ENCODE measurements around the gene ALDH1A2. TPM values are rescaled to one million over a fixed set of nuclear protein-coding genes. Genes with fewer than 3 reads are reported as not detected.
"Not testable (repeated sequence)": the region's sequence is repeated elsewhere in the genome, so short reads cannot be mapped to it uniquely, and the experiment has no call there.

Gene ALDH1A2
- total RNA-seq (100 to 1,000 TPM in 1 of 7 donors, 10 to 100 TPM in 6; 10.3 to 120 (median 49.6) TPM), polyA plus RNA-seq (10 to 100 TPM; 15.5 to 39.7 TPM)
- long read RNA-seq, donor 1, full-length matches to known transcripts = 59 of 77 reads
- long read RNA-seq, donor 1, partial matches to known transcripts = 5 of 77 reads
- long read RNA-seq, donor 1, other reads (novel, unspliced or antisense) = 13 of 77 reads
- long read RNA-seq, donor 2, full-length matches to known transcripts = 47 of 47 reads
- long read RNA-seq, donor 2, partial matches to known transcripts = 0 of 47 reads
- long read RNA-seq, donor 2, other reads (novel, unspliced or antisense) = 0 of 47 reads
- long read RNA-seq, donor 3, full-length matches to known transcripts = 126 of 145 reads
- long read RNA-seq, donor 3, partial matches to known transcripts = 9 of 145 reads
- long read RNA-seq, donor 3, other reads (novel, unspliced or antisense) = 10 of 145 reads

DNA sequence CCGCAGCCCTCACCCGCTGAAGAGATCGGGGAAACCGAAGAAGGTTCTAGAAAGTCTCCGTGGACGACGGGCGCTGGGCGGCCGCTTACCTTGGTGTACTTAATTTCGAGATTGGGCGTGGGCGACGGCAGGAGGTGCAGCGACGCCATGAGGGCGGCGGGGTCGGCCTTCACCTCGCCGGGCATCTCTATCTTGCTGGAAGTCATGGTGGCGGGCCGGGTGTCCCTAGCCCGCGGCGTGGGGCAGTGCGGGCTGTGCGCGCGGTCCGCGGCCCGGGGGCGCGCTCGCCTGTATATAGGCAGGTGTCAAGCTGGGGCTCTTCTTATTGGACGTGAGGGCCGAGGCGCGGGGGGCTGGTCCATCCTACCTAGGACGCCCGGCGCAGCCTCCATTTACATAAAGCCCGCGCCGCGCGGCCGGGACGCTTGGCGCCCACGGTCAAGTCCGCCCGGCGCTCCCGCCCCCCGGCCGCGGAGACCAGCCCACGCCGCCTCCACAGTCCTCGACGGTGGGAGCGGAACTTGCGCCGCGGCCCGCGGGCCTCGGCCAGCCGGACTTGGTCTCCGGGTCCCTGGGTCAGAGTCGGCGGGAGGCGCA lies at the start of gene ALDH1A2:
TSS of gene ALDH1A2 (minus strand) at position 267 of the 597 bp plus-strand sequence. CDS start at position 206, 61 bp downstream.
- H3K4me3 ChIP-seq = peak within 1 kb of the TSS; percentile 58
- intact Hi-C loops (cut with DNase I) = loop anchor here (2.0 to 10.0 kb wide), 9 partner anchors 51 to 501 kb away; no protein-coding TSS in a partner anchor
- H3K27ac ChIP-seq = peak within 1 kb of the TSS; percentile 71 to 75
- H3K4me1 ChIP-seq (ENCODE audit: insufficient read depth) = no peaks in the 10 kb centered on the region
- DNase-seq = peak; percentile 44 to 70 (median 45)
- H3K36me3 ChIP-seq = no peaks in the 10 kb centered on the region
- TF ChIP-seq EP300 (IDR thresholded peaks at IDR 0.05) (no peak), POLR2A (IDR thresholded peaks at IDR 0.05) (no peak)
- TF ChIP-seq, protein P1, sequence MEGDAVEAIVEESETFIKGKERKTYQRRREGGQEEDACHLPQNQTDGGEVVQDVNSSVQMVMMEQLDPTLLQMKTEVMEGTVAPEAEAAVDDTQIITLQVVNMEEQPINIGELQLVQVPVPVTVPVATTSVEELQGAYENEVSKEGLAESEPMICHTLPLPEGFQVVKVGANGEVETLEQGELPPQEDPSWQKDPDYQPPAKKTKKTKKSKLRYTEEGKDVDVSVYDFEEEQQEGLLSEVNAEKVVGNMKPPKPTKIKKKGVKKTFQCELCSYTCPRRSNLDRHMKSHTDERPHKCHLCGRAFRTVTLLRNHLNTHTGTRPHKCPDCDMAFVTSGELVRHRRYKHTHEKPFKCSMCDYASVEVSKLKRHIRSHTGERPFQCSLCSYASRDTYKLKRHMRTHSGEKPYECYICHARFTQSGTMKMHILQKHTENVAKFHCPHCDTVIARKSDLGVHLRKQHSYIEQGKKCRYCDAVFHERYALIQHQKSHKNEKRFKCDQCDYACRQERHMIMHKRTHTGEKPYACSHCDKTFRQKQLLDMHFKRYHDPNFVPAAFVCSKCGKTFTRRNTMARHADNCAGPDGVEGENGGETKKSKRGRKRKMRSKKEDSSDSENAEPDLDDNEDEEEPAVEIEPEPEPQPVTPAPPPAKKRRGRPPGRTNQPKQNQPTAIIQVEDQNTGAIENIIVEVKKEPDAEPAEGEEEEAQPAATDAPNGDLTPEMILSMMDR (IDR thresholded peaks at IDR 0.05) = no peak
- no peaks in the 10 kb centered on the region for H3K9me3 ChIP-seq
- H3K27me3 ChIP-seq = no peaks in the 10 kb centered on the region
- 1 to 4% (median 2%) methylated on average over 73 to 75 of the region's 75 CpGs for WGBS, 3 donors

DNA sequence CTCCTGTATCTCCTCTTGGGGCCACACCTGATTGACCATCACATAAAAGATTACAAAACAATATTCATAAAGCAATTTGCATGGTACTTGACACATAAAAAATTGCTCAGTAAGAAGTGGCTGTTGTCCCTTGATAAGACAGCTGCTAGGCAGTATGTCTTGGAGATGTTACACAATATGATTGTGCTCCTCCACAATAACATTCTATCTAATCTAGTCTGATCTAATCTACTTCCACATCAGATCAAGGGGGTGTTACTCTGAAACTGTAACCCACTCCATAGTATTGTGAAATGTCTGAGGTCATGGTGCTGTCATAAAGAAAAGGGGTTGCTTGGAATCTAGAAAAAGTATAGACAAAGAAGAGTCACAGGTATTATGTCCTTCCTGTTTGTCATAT lies 49.3 kb upstream of the ALDH1A2 start:
- Histone ChIP-seq H3K9me3 (no peaks in the 10 kb centered on the region), H3K4me1 (ENCODE audit: insufficient read depth) (no peaks in the 10 kb centered on the region), H3K27me3 (no peaks in the 10 kb centered on the region), H3K27ac (no peak overlapping the region), H3K36me3 (no peaks in the 10 kb centered on the region), H3K4me3 (no peak overlapping the region)
- intact Hi-C loops (cut with DNase I) = loop anchor here in 1 of 4 donors (10.0 kb wide), 1 partner anchor 70 kb away; no protein-coding TSS in a partner anchor
- TF ChIP-seq, protein P1 (IDR thresholded peaks at IDR 0.05) = no peak
- no peak for TF ChIP-seq EP300 (IDR thresholded peaks at IDR 0.05)
- TF ChIP-seq POLR2A (IDR thresholded peaks at IDR 0.05) = no peak
- no peak for DNase-seq

DNA sequence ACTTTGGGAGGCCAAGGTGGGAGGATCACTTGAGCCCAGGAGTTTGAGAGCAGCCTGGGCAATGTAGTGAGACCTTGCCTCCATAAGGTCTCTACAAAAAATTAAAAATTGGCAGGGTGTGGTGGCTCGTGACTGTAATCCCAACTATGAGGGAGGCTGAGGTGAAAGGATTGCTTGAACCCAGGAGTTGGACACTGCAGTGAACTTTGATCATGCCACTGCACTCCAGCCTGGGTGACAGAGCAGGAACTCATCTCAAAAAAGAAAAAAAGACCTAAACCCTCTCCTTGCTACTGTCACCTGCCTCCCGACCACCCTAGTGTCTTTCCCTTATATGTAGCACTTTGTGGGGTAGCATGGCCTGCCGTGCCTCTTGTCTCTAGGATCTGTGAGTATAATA lies 48.9 kb upstream of the ALDH1A2 start:
- Histone ChIP-seq H3K4me1 (ENCODE audit: insufficient read depth) (no peaks in the 10 kb centered on the region), H3K27me3 (no peaks in the 10 kb centered on the region), H3K36me3 (no peaks in the 10 kb centered on the region), H3K9me3 (no peaks in the 10 kb centered on the region), H3K4me3 (no peak overlapping the region), H3K27ac (no peak overlapping the region)
- intact Hi-C loops (cut with DNase I) = loop anchor here in 1 of 4 donors (10.0 kb wide), 1 partner anchor 70 kb away; no protein-coding TSS in a partner anchor
- WGBS, 3 donors = 79 to 84% (median 81%) methylated on average over 3 of the region's 3 CpGs
- TF ChIP-seq EP300 (IDR thresholded peaks at IDR 0.05) (no peak), POLR2A (IDR thresholded peaks at IDR 0.05) (no peak)
- TF ChIP-seq, protein P1 (IDR thresholded peaks at IDR 0.05) = no peak
- DNase-seq = no peak

DNA sequence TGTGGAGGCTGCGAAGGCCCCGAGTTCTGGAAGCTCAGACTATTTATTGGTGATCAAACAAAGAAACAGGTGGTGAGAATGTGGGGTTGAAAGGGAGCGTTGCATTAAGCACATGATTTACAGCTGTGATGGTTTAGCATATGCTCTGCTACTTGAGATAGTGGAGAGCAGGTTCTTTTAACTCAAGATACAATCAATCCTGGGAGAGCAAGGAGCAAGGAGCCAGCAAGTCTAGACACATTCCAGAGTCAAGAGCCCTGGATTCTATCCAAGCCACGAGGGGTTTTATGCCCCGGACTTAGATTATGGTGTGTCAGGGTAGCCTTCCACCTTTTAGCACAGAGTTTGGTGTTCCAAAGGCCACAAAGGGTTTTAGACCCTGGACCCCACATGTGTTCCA lies 47.8 kb upstream of the ALDH1A2 start:
- DNase-seq; H3K36me3 ChIP-seq; H3K27ac ChIP-seq; H3K27me3 ChIP-seq; H3K9me3 ChIP-seq; H3K4me3 ChIP-seq; H3K4me1 ChIP-seq (ENCODE audit: insufficient read depth): not testable (repeated sequence)
- WGBS, 3 donors = 35 to 43% (median 43%) methylated on average over 5 of the region's 5 CpGs
- intact Hi-C loops (cut with DNase I) = loop anchor here in 1 of 4 donors (10.0 kb wide), 1 partner anchor 71 kb away; no protein-coding TSS in a partner anchor
